ENCODE measurements around the gene MPP2.
"Not testable (repeated sequence)": the region's sequence is repeated elsewhere in the genome, so short reads cannot be mapped to it uniquely, and the experiment has no call there.

The MPP2 gene

GRCh38 chr17:43846221-43846712 lies 61.1 kb downstream of the MPP2 start:
- DNase-seq (ENCODE audit: low spot score) = peak; percentile 75

DNA sequence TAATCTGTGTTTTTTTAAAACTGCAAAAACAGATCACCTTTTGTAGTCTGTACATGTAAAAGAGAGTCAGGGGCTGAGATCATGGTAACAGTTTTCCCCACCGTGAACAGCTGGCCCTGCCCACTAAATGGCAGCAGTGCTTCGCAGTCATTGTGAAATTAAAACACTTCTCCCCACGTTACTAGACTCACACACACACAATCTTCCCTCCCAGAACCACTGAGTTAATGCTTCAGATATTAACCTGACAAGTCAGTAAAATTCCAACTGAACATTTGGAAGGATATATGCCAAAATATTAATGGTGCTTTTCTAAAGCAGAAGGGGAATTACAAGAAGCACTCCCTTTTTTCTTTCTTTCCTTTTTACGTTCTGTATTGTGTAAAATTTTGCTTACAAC lies 61.6 kb downstream of the MPP2 start:
- DNase-seq (ENCODE audit: low spot score) = no peak

GRCh38 chr17:43844241-43844640 lies 63.1 kb downstream of the MPP2 start:
- no peak for DNase-seq (ENCODE audit: low spot score)

- no peak for DNase-seq (ENCODE audit: low spot score)
Observed at GRCh38 chr17:43842975-43843325, 64.4 kb downstream of the MPP2 start.

- not testable (repeated sequence) for DNase-seq (ENCODE audit: low spot score)
Observed at GRCh38 chr17:43842091-43842974, 65.0 kb downstream of the MPP2 start.

- no peak for DNase-seq (ENCODE audit: low spot score)
Observed at GRCh38 chr17:43841282-43841681, 66.1 kb downstream of the MPP2 start.

- no peak for DNase-seq (ENCODE audit: low spot score)
Observed at GRCh38 chr17:43840814-43841213, 66.5 kb downstream of the MPP2 start.

GRCh38 chr17:43839670-43840108 lies 67.6 kb downstream of the MPP2 start:
- DNase-seq (ENCODE audit: low spot score) = no peak

- DNase-seq (ENCODE audit: low spot score) = no peak
Observed at GRCh38 chr17:43834106-43834505, 73.2 kb downstream of the MPP2 start.

DNA sequence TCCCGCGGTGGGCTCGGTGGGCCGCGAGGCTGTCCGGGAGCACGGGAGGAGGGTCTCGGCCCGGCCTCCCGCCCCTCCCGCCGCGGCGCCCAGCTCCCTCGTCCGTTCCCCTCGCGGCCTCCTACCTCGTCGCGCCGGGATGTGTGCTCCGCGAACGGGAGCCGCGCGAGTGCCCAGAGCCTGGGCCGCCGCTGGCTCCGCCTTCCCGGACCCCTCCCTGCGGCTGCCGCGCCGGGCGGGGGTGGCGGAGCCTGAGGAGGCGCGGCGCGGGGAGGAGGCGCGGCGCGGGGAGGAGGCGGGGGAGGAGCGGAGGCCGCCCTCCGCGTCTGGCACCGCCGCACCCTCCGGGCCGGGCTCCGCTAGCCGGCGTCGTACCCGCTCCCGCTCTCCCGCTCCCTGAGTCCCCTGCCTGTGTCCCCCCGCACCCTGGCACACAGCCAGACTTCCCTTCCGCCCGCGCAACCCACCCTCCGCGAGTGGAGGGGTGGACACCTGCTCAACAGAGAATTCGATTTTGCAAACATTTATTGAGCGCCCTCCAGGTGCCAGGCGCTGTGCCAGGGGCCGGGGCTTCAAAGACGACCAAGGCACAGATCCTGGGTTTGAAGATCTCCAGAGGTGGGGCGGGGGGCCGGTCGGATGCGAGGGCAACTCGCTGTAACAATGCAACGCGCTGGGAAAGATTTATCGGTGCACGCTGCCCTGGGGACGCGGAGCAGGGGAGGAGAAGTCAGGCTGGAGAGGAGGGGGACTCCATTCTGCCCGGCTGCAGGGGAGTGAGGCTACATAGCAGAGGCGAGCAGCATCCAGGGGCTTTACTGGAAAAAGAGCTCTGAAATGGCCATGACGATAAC lies 74.1 kb downstream of the MPP2 start, which contains the start of gene MPP3:
Gene MPP3, minus strand, starts transcription at position 171 of the 854 bp plus-strand sequence. CDS start 1,240 bp downstream, outside the sequence.
- no peak for DNase-seq (ENCODE audit: low spot score)

- DNase-seq (ENCODE audit: low spot score) = no peak
Observed at GRCh38 chr17:43832168-43832975, 75.0 kb downstream of the MPP2 start.

- DNase-seq (ENCODE audit: low spot score) = no peak
Observed at GRCh38 chr17:43831633-43832032, 75.7 kb downstream of the MPP2 start.

DNA sequence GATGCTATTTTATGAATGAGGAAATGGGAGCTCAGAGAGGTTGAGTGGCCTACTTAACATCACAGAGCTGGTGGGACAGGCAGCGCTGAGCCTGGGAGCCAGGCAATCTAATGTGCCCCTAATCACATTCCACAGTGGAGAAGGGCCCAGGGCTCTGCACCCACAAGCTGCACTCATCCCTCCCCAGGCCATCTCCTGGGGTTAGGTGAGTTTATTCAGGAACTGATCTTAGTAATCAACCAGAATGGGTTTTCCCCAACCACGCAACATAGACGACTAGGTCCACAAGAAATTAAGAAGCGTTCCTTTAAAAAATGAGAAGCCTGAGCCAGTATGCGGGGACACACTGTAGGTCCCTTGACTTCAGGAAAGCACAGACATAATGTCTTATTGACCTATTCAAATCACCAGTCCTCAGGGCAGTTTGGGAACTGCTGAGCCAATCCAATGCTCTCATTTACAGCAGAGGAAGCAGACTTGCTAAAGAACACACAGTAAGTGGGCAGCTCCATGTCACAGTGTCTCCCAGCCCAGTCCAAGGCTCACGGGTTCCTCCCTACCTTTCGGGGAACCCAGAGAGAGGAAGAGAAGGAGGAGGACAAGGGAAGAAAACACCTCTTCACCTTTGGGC lies 76.7 kb downstream of the MPP2 start:
- DNase-seq (ENCODE audit: low spot score) = peak; percentile 25

GRCh38 chr17:43829738-43830137 lies 77.6 kb downstream of the MPP2 start:
- no peak for DNase-seq (ENCODE audit: low spot score)

DNA sequence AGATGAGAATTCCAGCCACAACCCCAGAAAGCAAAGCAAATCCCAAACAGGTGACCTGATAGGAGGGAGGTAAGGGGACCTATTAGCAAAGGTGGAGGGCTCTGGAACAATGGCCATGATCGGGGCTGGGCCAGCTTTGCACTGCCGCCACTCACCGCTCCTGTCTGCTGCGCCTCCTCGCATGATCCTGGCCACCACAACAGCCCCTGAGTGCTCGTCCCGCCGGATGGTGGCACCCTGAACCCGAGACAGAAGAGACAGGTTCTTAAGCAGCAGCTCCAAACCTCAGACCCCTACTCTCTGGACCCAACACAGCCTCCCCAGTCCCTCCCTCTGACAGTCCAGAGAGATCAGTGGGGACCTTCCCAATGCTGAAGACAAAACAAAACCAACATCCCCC lies 79.7 kb downstream of the MPP2 start:
- DNase-seq (ENCODE audit: low spot score) = no peak

DNA sequence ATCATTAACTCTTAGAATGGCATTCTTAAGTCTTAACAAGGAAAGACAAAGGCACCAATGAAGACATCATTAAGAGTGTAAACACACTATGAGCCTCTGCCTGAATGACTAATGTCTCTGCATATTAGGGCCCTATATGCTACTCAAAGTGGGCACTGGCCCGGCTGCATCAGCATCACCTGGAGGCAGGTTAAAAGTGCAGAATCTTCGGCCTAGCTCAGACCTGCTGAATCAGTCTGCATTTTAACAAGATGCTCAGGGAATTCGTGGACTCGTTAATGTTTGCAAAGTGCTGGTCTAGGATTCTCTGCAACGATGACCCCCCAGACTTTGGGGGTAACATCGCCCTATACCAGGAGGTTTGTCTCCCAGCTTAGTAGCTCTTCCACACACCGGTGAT lies 81.1 kb downstream of the MPP2 start:
- no peak for DNase-seq (ENCODE audit: low spot score)

GRCh38 chr17:43825567-43825966 lies 81.8 kb downstream of the MPP2 start:
- no peak for DNase-seq (ENCODE audit: low spot score)
